Measurements from ENCODE around the gene REC114.
"Not testable (repeated sequence)": the region's sequence is repeated elsewhere in the genome, so short reads cannot be mapped to it uniquely, and the experiment has no call there.

REC114 gene

GRCh38 chr15:73538123-73538522 lies 95.2 kb downstream of the REC114 start:
- TF ChIP-seq, protein P1, sequence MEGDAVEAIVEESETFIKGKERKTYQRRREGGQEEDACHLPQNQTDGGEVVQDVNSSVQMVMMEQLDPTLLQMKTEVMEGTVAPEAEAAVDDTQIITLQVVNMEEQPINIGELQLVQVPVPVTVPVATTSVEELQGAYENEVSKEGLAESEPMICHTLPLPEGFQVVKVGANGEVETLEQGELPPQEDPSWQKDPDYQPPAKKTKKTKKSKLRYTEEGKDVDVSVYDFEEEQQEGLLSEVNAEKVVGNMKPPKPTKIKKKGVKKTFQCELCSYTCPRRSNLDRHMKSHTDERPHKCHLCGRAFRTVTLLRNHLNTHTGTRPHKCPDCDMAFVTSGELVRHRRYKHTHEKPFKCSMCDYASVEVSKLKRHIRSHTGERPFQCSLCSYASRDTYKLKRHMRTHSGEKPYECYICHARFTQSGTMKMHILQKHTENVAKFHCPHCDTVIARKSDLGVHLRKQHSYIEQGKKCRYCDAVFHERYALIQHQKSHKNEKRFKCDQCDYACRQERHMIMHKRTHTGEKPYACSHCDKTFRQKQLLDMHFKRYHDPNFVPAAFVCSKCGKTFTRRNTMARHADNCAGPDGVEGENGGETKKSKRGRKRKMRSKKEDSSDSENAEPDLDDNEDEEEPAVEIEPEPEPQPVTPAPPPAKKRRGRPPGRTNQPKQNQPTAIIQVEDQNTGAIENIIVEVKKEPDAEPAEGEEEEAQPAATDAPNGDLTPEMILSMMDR (IDR thresholded peaks at IDR 0.05; ENCODE audit: control insufficient read depth, insufficient read depth, low read depth, low read length, missing control alignments) = no peak
- no peak overlapping the region for H3K4me3 ChIP-seq (ENCODE audit: control insufficient read depth, low read depth, low read length)
- no peak for DNase-seq (ENCODE audit: low read depth)

- TF ChIP-seq, protein P1 (IDR thresholded peaks at IDR 0.05; ENCODE audit: control insufficient read depth, insufficient read depth, low read depth, low read length, missing control alignments) = no peak
- DNase-seq (ENCODE audit: low read depth) = no peak
- H3K4me3 ChIP-seq (ENCODE audit: control insufficient read depth, low read depth, low read length) = no peak overlapping the region
Measured at GRCh38 chr15:73538563-73539211, 95.7 kb downstream of the REC114 start.

- no peak overlapping the region for H3K4me3 ChIP-seq (ENCODE audit: control insufficient read depth, low read depth, low read length)
- TF ChIP-seq, protein P1 (IDR thresholded peaks at IDR 0.05; ENCODE audit: control insufficient read depth, insufficient read depth, low read depth, low read length, missing control alignments) = no peak
- no peak for DNase-seq (ENCODE audit: low read depth)
Measured at GRCh38 chr15:73539212-73540128, 96.5 kb downstream of the REC114 start.

- DNase-seq (ENCODE audit: low read depth) = no peak
- no peak overlapping the region for H3K4me3 ChIP-seq (ENCODE audit: control insufficient read depth, low read depth, low read length)
- TF ChIP-seq, protein P1 (IDR thresholded peaks at IDR 0.05; ENCODE audit: control insufficient read depth, insufficient read depth, low read depth, low read length, missing control alignments) = no peak
Measured at GRCh38 chr15:73540161-73540560, 97.2 kb downstream of the REC114 start.

- DNase-seq (ENCODE audit: low read depth) = no peak
- no peak overlapping the region for H3K4me3 ChIP-seq (ENCODE audit: control insufficient read depth, low read depth, low read length)
- TF ChIP-seq, protein P1 (IDR thresholded peaks at IDR 0.05; ENCODE audit: control insufficient read depth, insufficient read depth, low read depth, low read length, missing control alignments) = no peak
Measured at GRCh38 chr15:73541479-73541878, 98.5 kb downstream of the REC114 start.

DNA sequence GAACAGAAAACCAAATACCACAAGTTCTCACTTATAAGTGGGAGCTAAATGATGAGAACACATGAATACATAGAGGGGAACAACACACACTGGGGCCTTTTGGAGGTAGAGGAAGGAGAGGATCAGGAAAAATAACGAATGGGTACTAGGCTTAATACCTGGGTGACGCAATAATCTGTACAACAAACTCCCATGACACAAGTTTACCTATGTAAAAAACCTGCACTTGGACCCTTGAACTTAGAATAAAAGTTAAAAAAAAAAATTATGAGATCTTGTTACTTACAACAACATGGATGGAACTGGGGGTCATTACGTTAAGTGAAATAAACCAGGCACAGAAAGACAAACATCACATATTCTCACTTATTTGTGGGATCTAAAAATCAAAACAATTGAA lies 106.0 kb downstream of the REC114 start:
- not testable (repeated sequence) for DNase-seq (ENCODE audit: low read depth)

DNA sequence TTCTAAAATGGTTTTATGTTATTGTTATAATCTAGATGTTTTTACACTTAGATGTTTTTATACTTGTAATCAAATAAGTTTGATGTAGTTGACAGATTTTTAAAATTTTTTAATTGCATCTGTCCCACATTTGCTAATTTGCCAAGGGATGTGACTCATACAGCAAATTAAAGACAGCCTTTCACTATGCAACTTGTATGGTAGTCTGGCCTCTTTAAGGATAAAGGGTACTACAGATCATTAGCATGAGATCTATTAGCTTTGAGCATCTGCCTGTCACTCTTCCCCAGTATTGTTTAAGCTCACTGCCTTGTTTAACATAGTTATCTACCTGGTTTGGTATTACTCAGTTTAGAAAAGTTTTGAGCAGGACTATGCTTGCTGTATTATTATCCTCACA lies 107.2 kb downstream of the REC114 start:
- no peak overlapping the region for H3K4me3 ChIP-seq (ENCODE audit: control insufficient read depth, low read depth, low read length)
- DNase-seq (ENCODE audit: low read depth) = no peak
- TF ChIP-seq, protein P1 (IDR thresholded peaks at IDR 0.05; ENCODE audit: control insufficient read depth, insufficient read depth, low read depth, low read length, missing control alignments) = no peak

More for the DNA sequence above, 106.0 kb downstream of the REC114 start:
- not testable (repeated sequence) for H3K4me3 ChIP-seq (ENCODE audit: control insufficient read depth, low read depth, low read length)

All from AG09309 (cell line).